IMR-90 (cell line): ENCODE data around the gene DOCK7. TPM values are rescaled to one million over a fixed set of nuclear protein-coding genes. Genes with fewer than 3 reads are reported as not detected.

Experiments used
- ATAC-seq: fragments of 200-7000 bp; cut with Tn5 transposase; 2 replicates; pipeline ENCODE4 v1.9.1; 2020; ENCODE audit warnings: low read depth, mild to moderate bottlenecking, moderate library complexity
- BruUV-seq: library from RNA; stranded (reverse); fragments of 400-500 nt; replicated peaks from 2 replicates; lab custom pipeline; 2021; lab: Mats Ljungman, UMichigan
- CTCF ChIA-PET: fragments of 300-600 bp; formaldehyde crosslinking; extraction: SDS; loops from one replicate; lab custom pipeline; 2021; ENCODE audit warnings: antibody characterized with exemption; lab: Yijun Ruan, JAX
- POLR2A ChIA-PET: fragments of 300-600 bp; sonication (Branson Sonifier 250); formaldehyde crosslinking; loops from one replicate; lab custom pipeline; 2022; ENCODE audit warnings: antibody characterized with exemption; ENCODE audit not compliant: unreplicated experiment; lab: Charles Lee
- DNase-seq: peaks from one replicate; pipeline ENCODE4 v3.0.0; 2013
- H2AFZ ChIP-seq: replicated peaks from 2 replicates; pipeline ENCODE3; 2013; ENCODE audit warnings: low read length, mild to moderate bottlenecking; ENCODE audit not compliant: poor library complexity
- H2AK5ac ChIP-seq: 2 replicates; pipeline ENCODE4 v1.6.1; 2013; ENCODE audit warnings: low read depth, low read length, inconsistent platforms
- H2AK9ac ChIP-seq: replicated peaks from 2 replicates; pipeline ENCODE3; 2013; ENCODE audit warnings: mild to moderate bottlenecking, low read depth, low read length, moderate library complexity; ENCODE audit not compliant: poor library complexity
- H2BK120ac ChIP-seq: 2 replicates; pipeline ENCODE4 v1.6.1; 2013; ENCODE audit warnings: low read depth, low read length, inconsistent platforms
- H2BK15ac ChIP-seq: 3 replicates; pipeline ENCODE4 v1.6.1; 2013; ENCODE audit warnings: low read depth, low read length, inconsistent platforms
- H2BK20ac ChIP-seq: 2 replicates; pipeline ENCODE4 v1.6.1; 2013; ENCODE audit warnings: low read depth, mild to moderate bottlenecking, inconsistent platforms, low read length, moderate library complexity
- H2BK5ac ChIP-seq: 2 replicates; pipeline ENCODE4 v1.6.1; 2013; ENCODE audit warnings: mild to moderate bottlenecking, low read depth, low read length, inconsistent platforms; ENCODE audit not compliant: poor library complexity, severe bottlenecking
- H3K14ac ChIP-seq: replicated peaks from 2 replicates; pipeline ENCODE4 v1.6.1; 2013; ENCODE audit warnings: low read depth, low read length, inconsistent platforms
- H3K18ac ChIP-seq: 2 replicates; pipeline ENCODE4 v1.6.1; 2013; ENCODE audit warnings: low read depth, low read length, control low read depth
- H3K23ac ChIP-seq: 2 replicates; pipeline ENCODE4 v1.6.1; 2013; ENCODE audit warnings: low read depth, low read length, inconsistent platforms
- H3K27ac ChIP-seq: 2 replicates; pipeline ENCODE4 v1.5.1; 2013; ENCODE audit warnings: mild to moderate bottlenecking, control low read depth, low read length; ENCODE audit not compliant: insufficient read depth
- H3K27me3 ChIP-seq: 2 replicates; pipeline ENCODE4 v1.6.1; 2013; ENCODE audit warnings: low read length; ENCODE audit not compliant: control insufficient read depth, insufficient read depth
- H3K36me3 ChIP-seq: 2 replicates; pipeline ENCODE4 v1.6.1; 2013; ENCODE audit warnings: low read length, mixed read lengths; ENCODE audit not compliant: control insufficient read depth, insufficient read depth
- H3K4ac ChIP-seq: 2 replicates; pipeline ENCODE4 v1.6.1; 2013; ENCODE audit warnings: low read depth, low read length, inconsistent platforms
- H3K4me1 ChIP-seq: 2 replicates; pipeline ENCODE4 v1.6.1; 2013; ENCODE audit warnings: low read length, mixed read lengths; ENCODE audit not compliant: control insufficient read depth, insufficient read depth
- H3K4me2 ChIP-seq: 2 replicates; pipeline ENCODE4 v1.6.1; 2013; ENCODE audit warnings: low read depth, mild to moderate bottlenecking, control low read depth, low read length, moderate library complexity
- H3K4me3 ChIP-seq: 2 replicates; pipeline ENCODE4 v1.5.1; 2013; ENCODE audit warnings: low read depth, mild to moderate bottlenecking, control low read depth, low read length, moderate library complexity; ENCODE audit not compliant: insufficient read depth
- H3K56ac ChIP-seq: 2 replicates; pipeline ENCODE4 v1.6.1; 2013; ENCODE audit warnings: low read length, inconsistent platforms; ENCODE audit not compliant: insufficient read depth; ENCODE audit errors: extremely low read depth
- H3K79me1 ChIP-seq, 2 experiments: 2 replicates each; pipeline ENCODE4 v1.6.1; 2013; ENCODE audit warnings: low read length in 2 of 2, inconsistent platforms in 1 of 2, low read depth in 1 of 2
- H3K9ac ChIP-seq: 2 replicates; pipeline ENCODE4 v1.6.1; 2013; ENCODE audit warnings: low read depth, low read length, control low read depth
- H3K9me1 ChIP-seq: 2 replicates; pipeline ENCODE4 v1.6.1; 2013; ENCODE audit warnings: low read length, inconsistent platforms; ENCODE audit not compliant: insufficient read depth
- H3K9me3 ChIP-seq: 2 replicates; pipeline ENCODE4 v1.6.1; 2013; ENCODE audit warnings: low read length; ENCODE audit not compliant: control insufficient read depth, insufficient read depth
- H4K20me1 ChIP-seq: 2 replicates; pipeline ENCODE4 v1.6.1; 2013; ENCODE audit warnings: low read length, inconsistent platforms; ENCODE audit not compliant: insufficient read depth
- H4K5ac ChIP-seq: 2 replicates; pipeline ENCODE4 v1.6.1; 2013; ENCODE audit warnings: mild to moderate bottlenecking, low read depth, low read length, control low read depth
- H4K8ac ChIP-seq, 2 experiments: 2 replicates each; pipeline ENCODE4 v1.6.1; 2013; ENCODE audit warnings: low read depth in 2 of 2, low read length in 2 of 2, control low read depth in 1 of 2, inconsistent platforms in 1 of 2
- H4K91ac ChIP-seq: 2 replicates; pipeline ENCODE4 v1.6.1; 2013; ENCODE audit warnings: low read depth, low read length, inconsistent platforms; ENCODE audit not compliant: insufficient read depth
- BHLHE40 ChIP-seq: fragments of 150-350 bp; IDR thresholded peaks from 2 replicates; pipeline ENCODE4 v1.6.1; 2016; ENCODE audit warnings: mild to moderate bottlenecking, low read depth, low read length
- CEBPB ChIP-seq: IDR thresholded peaks from 2 replicates; pipeline ENCODE4 v1.6.1; 2012; ENCODE audit warnings: low read depth, low read length, improper control_type of control experiment
- CHD1 ChIP-seq: IDR thresholded peaks from 2 replicates; pipeline ENCODE4 v1.6.1; 2012; ENCODE audit warnings: low read depth, low read length, improper control_type of control experiment
- CTCF ChIP-seq: conservative IDR thresholded peaks from 2 replicates; pipeline ENCODE4 v1.5.1; 2012; ENCODE audit warnings: mild to moderate bottlenecking, low read depth, low read length, improper control_type of control experiment
- ELK1 ChIP-seq: fragments of 150-350 bp; IDR thresholded peaks from 2 replicates; pipeline ENCODE4 v1.6.1; 2016; ENCODE audit warnings: low read depth, mild to moderate bottlenecking, low read length, moderate library complexity, borderline replicate concordance
- FOS ChIP-seq: fragments of 150-350 bp; IDR thresholded peaks from 2 replicates; pipeline ENCODE4 v1.6.1; 2016; ENCODE audit warnings: low read depth, low read length
- MAFK ChIP-seq: IDR thresholded peaks from 2 replicates; pipeline ENCODE4 v1.6.1; 2012; ENCODE audit warnings: low read depth, low read length, improper control_type of control experiment
- MAZ ChIP-seq: IDR thresholded peaks from 2 replicates; pipeline ENCODE4 v1.6.1; 2012; ENCODE audit warnings: low read depth, mild to moderate bottlenecking, low read length, improper control_type of control experiment, moderate library complexity, borderline replicate concordance
- MXI1 ChIP-seq: IDR thresholded peaks from 2 replicates; pipeline ENCODE4 v1.6.1; 2012; ENCODE audit warnings: low read depth, mild to moderate bottlenecking, low read length, moderate library complexity, borderline replicate concordance
- NFE2L2 ChIP-seq: fragments of 150-350 bp; IDR thresholded peaks from 2 replicates; pipeline ENCODE4 v1.6.1; 2016; ENCODE audit warnings: low read depth, mild to moderate bottlenecking, low read length
- POLR2A ChIP-seq: IDR thresholded peaks from 2 replicates; pipeline ENCODE4 v1.6.1; 2012; ENCODE audit warnings: mild to moderate bottlenecking, low read depth, low read length
- RCOR1 ChIP-seq: IDR thresholded peaks from 2 replicates; pipeline ENCODE4 v1.6.1; 2012; ENCODE audit warnings: mild to moderate bottlenecking, low read length, improper control_type of control experiment; ENCODE audit not compliant: insufficient replicate concordance
- RFX5 ChIP-seq: IDR thresholded peaks from 2 replicates; pipeline ENCODE4 v1.8.0; 2012; ENCODE audit warnings: low read depth, mild to moderate bottlenecking, low read length, moderate library complexity
- SMC3 ChIP-seq: fragments of 150-350 bp; IDR thresholded peaks from 2 replicates; pipeline ENCODE4 v1.6.1; 2016; ENCODE audit warnings: low read depth, mild to moderate bottlenecking, antibody characterized with exemption, low read length, moderate library complexity
- dilution Hi-C: fragments of 300-500 bp; cut with HindIII; formaldehyde crosslinking; loops from one replicate; pipeline ENCODE4 v1.14.3; 2018; ENCODE audit warnings: low sequenced_read_pairs; ENCODE audit not compliant: unreplicated experiment
- in situ Hi-C: fragments of 300-500 bp; cut with MboI; formaldehyde crosslinking; loops from 3 replicates; pipeline ENCODE4 v1.14.3; 2019; ENCODE audit warnings: low sequenced_read_pairs, inconsistent platforms, mixed read lengths
- intact Hi-C: fragments of 100-400 bp; cut with micrococcal nuclease; formaldehyde crosslinking; loops from 2 replicates; pipeline ENCODE4 v1.10.0; 2022
- polyA plus RNA-seq, 3 experiments: library from polyadenylated mRNA; depleted of rRNA; stranded (reverse); fragments of >200 nt; gene quantifications; 2 replicates each; pipeline ENCODE4 v1.2.3, GENCODE V29; 2012; ENCODE audit warnings: low replicate concordance in 1 of 3
- total RNA-seq: library from RNA; depleted of rRNA; stranded (reverse); fragments of >200 nt; gene quantifications from 2 replicates; pipeline ENCODE4 v1.2.3, GENCODE V29; 2012
- TF ChIP-seq, protein P1 (sequence below): fragments of 150-350 bp; IDR thresholded peaks from 2 replicates; pipeline ENCODE4 v1.6.1; 2017; ENCODE audit warnings: mild to moderate bottlenecking, antibody characterized with exemption, low read length, low read depth

Gene DOCK7
- total and polyA plus RNA-seq, 2 of the 4 experiments (the other 2 are of a cell fraction): 38.0 to 97.7 TPM

DNA sequence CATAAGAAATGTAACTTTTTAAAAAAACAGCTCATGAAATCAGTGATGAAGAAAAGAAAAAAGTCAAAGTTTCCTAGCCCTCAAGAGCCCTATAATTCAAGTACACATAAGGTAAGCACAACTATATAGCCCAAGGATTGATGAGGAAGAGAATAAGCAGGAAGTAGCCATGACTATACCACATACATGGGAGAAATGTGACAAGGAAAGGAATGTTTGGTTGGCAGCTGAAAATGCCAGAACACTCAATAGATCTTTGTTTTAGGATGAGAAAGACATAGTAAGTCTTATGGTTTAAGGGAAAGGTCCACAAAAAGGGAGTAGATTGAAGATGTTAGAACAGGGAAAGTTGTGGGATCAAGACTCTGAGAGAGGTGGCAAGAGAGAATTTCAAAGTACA lies 5.7 kb downstream of the DOCK7 start:
- TF ChIP-seq CHD1 (no peak), ELK1 (no peak), CEBPB (no peak), CTCF (no peak), BHLHE40 (no peak), MXI1 (no peak), FOS (no peak), MAFK (no peak), SMC3 (no peak), RCOR1 (no peak), NFE2L2 (no peak), RFX5 (no peak), MAZ (no peak), POLR2A (no peak)
- TF ChIP-seq, protein P1, sequence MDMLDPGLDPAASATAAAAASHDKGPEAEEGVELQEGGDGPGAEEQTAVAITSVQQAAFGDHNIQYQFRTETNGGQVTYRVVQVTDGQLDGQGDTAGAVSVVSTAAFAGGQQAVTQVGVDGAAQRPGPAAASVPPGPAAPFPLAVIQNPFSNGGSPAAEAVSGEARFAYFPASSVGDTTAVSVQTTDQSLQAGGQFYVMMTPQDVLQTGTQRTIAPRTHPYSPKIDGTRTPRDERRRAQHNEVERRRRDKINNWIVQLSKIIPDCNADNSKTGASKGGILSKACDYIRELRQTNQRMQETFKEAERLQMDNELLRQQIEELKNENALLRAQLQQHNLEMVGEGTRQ: no peak
- H3K9me3 ChIP-seq: no peaks in the 10 kb centered on the region
- H2AK5ac ChIP-seq: no peak overlapping the region
- no TSS peak for BruUV-seq
- H3K56ac ChIP-seq: no peak overlapping the region
- H2BK15ac ChIP-seq: no peak overlapping the region
- peak; percentile 43 for DNase-seq
- H3K4ac ChIP-seq: no peak overlapping the region
- H4K5ac ChIP-seq: no peak overlapping the region
- H4K91ac ChIP-seq: no peak overlapping the region
- peaks cover 12% of the 10 kb centered on the region for H3K4me1 ChIP-seq
- H2AK9ac ChIP-seq: no peak overlapping the region
- no peak overlapping the region for H3K27ac ChIP-seq
- H3K14ac ChIP-seq: no peak overlapping the region
- H3K79me1 ChIP-seq: peaks cover 12 to 43% of the 10 kb centered on the region in 2 experiments
- no peaks in the 10 kb centered on the region for H3K27me3 ChIP-seq
- peaks cover 11% of the 10 kb centered on the region for H3K9me1 ChIP-seq
- peak overlapping the region; percentile 28; the same call in 1 of the 2 replicates for H3K4me2 ChIP-seq
- peaks cover 16% of the 10 kb centered on the region for H4K20me1 ChIP-seq
- peak; percentile 42; the same call in 1 of the 2 replicates for ATAC-seq
- peak overlapping the region; percentile 49 for H2BK5ac ChIP-seq
- H3K9ac ChIP-seq: no peak overlapping the region
- no peak overlapping the region for H2AFZ ChIP-seq
- no peaks in the 10 kb centered on the region for H3K36me3 ChIP-seq
- no peak overlapping the region for H3K4me3 ChIP-seq
- dilution Hi-C loops: no loop called here
- H3K23ac ChIP-seq: 0 out of 2 replicates have a peak overlapping the region, but pooled peaks have one; percentile 25
- H3K18ac ChIP-seq: no peak overlapping the region
- H2BK120ac ChIP-seq: no peak overlapping the region
- in situ Hi-C loops: no loop called here
- intact Hi-C loops: no loop called here
- ChIA-PET CTCF (interaction anchor here (0.6 kb wide), 1 partner anchor 103 kb away, joined by 8 read pairs; no protein-coding TSS in a partner anchor), POLR2A (no interaction called here)
- H2BK20ac ChIP-seq: no peak overlapping the region
- no peak overlapping the region; a peak in 1 of 4 replicates for H4K8ac ChIP-seq
